HEK293T (cell line): ENCODE data around the gene CTXND1.

Source experiments
- CTCF ChIA-PET: fragments of 350-600 bp; formaldehyde crosslinking; extraction: SDS; loops from one replicate; lab custom pipeline; 2021; ENCODE audit warnings: antibody characterized with exemption, inconsistent platforms; lab: Yijun Ruan, JAX
- POLR2A ChIA-PET: fragments of 350-600 bp; formaldehyde crosslinking; extraction: SDS; loops from one replicate; lab custom pipeline; 2020; ENCODE audit warnings: antibody characterized with exemption, inconsistent platforms; lab: Yijun Ruan, JAX
- DNase-seq: peaks from one replicate; pipeline ENCODE4 v3.0.0; 2012; ENCODE audit warnings: mixed read lengths; ENCODE audit errors: extremely low spot score
- ARNT ChIP-seq: fragments of 450-650 bp; IDR thresholded peaks from 2 replicates; pipeline ENCODE4 v1.6.1; 2017; ENCODE audit warnings: mild to moderate bottlenecking
- BHLHE40 ChIP-seq: fragments of 450-650 bp; IDR thresholded peaks from 2 replicates; pipeline ENCODE4 v1.6.1; 2016; ENCODE audit warnings: mild to moderate bottlenecking, moderate library complexity, borderline replicate concordance
- CTBP1 ChIP-seq: fragments of 450-650 bp; IDR thresholded peaks from 2 replicates; pipeline ENCODE4 v1.6.1; 2016; ENCODE audit warnings: borderline replicate concordance
- ELF4 ChIP-seq: fragments of 450-650 bp; IDR thresholded peaks from 2 replicates; pipeline ENCODE4 v1.6.1; 2017; ENCODE audit warnings: antibody characterized with exemption
- FOXA1 ChIP-seq: fragments of 450-650 bp; IDR thresholded peaks from 2 replicates; pipeline ENCODE4 v1.6.1; 2016; ENCODE audit warnings: mild to moderate bottlenecking
- FOXK2 ChIP-seq: fragments of 450-650 bp; IDR thresholded peaks from 2 replicates; pipeline ENCODE4 v1.6.1; 2016; ENCODE audit warnings: mild to moderate bottlenecking
- FOXM1 ChIP-seq: fragments of 450-650 bp; IDR thresholded peaks from 2 replicates; pipeline ENCODE4 v1.6.1; 2017; ENCODE audit warnings: mild to moderate bottlenecking, borderline replicate concordance
- HDGF ChIP-seq: fragments of 450-650 bp; IDR thresholded peaks from 2 replicates; pipeline ENCODE4 v1.6.1; 2017; ENCODE audit warnings: antibody characterized with exemption, borderline replicate concordance
- L3MBTL2 ChIP-seq: fragments of 450-650 bp; conservative IDR thresholded peaks from 2 replicates; pipeline ENCODE4 v1.6.1; 2016; ENCODE audit warnings: mild to moderate bottlenecking
- LEF1 ChIP-seq: fragments of 450-650 bp; IDR thresholded peaks from 2 replicates; pipeline ENCODE4 v1.6.1; 2017; ENCODE audit warnings: mild to moderate bottlenecking, borderline replicate concordance
- NFRKB ChIP-seq: fragments of 450-650 bp; IDR thresholded peaks from 2 replicates; pipeline ENCODE4 v1.6.1; 2016; ENCODE audit warnings: mild to moderate bottlenecking, moderate library complexity
- SP1 ChIP-seq: fragments of 450-650 bp; IDR thresholded peaks from 2 replicates; pipeline ENCODE4 v1.6.1; 2017
- SUZ12 ChIP-seq: fragments of 450-650 bp; IDR thresholded peaks from 2 replicates; pipeline ENCODE4 v1.6.1; 2016; ENCODE audit warnings: mild to moderate bottlenecking
- TARDBP ChIP-seq: fragments of 450-650 bp; IDR thresholded peaks from 2 replicates; pipeline ENCODE4 v1.6.1; 2016
- ZNF384 ChIP-seq: fragments of 450-650 bp; IDR thresholded peaks from 2 replicates; pipeline ENCODE4 v1.6.1; 2016
- TF ChIP-seq, protein P1 (sequence below): fragments of 450-650 bp; IDR thresholded peaks from 2 replicates; pipeline ENCODE4 v1.6.1; 2016

Gene CTXND1

DNA sequence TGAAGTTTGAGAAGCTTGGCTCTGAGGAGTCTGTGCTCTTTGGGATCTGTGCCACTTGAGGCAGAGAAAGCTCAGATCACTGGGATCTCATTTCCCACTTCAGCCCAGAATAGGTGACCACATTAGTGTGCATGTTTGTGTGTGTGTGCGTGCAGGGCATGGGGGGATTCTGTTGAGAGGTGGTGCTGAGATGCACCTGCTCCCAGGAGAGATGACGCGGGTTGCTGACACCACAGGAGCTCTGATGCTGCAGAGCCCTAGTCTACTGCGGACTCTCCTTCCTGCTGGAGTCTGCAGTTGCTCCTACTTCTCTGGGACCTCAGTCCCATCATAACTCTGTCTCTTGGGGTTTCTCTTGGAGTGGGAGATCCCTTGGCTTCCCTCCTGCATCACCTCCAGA is 14.7 kb upstream of the CTXND1 start:
- CTCF ChIA-PET, result no interaction called here
- TF ChIP-seq HDGF (no peak), CTBP1 (no peak), FOXK2 (no peak), ARNT (no peak), TARDBP (no peak), SP1 (no peak), ELF4 (no peak), FOXM1 (no peak), ZNF384 (no peak), L3MBTL2 (no peak), FOXA1 (no peak), SUZ12 (no peak), LEF1 (no peak), NFRKB (no peak), BHLHE40 (no peak)
- TF ChIP-seq, protein P1, sequence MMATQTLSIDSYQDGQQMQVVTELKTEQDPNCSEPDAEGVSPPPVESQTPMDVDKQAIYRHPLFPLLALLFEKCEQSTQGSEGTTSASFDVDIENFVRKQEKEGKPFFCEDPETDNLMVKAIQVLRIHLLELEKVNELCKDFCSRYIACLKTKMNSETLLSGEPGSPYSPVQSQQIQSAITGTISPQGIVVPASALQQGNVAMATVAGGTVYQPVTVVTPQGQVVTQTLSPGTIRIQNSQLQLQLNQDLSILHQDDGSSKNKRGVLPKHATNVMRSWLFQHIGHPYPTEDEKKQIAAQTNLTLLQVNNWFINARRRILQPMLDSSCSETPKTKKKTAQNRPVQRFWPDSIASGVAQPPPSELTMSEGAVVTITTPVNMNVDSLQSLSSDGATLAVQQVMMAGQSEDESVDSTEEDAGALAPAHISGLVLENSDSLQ, result no peak
- POLR2A ChIA-PET, result no interaction called here
- DNase-seq, result no peak

DNA sequence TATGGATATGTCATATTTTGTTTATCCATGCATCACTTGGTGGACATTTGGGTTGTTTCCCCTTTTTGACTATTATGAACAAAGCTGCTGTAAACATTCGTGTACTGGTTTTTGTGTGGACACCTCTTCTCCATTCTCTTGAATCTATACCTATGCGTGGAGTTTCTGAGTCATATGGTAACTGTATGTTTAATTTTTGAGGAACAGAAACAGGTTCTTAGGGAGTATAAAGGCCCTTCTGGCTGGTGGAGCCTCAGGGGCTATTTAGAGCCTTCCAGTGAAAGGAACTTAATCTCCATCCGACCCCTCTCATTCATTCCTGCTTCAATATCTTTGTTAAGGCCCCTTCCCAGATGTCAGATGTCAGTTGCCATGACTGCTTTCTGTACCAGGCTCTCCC is 14.1 kb upstream of the CTXND1 start:
- no peak for DNase-seq
- no peak for TF ChIP-seq ELF4
- no peak for TF ChIP-seq SUZ12
- TF ChIP-seq NFRKB, result no peak
- no peak for TF ChIP-seq ARNT
- TF ChIP-seq BHLHE40, result no peak
- TF ChIP-seq HDGF, result no peak
- ChIA-PET CTCF (no interaction called here), POLR2A (no interaction called here)

DNA sequence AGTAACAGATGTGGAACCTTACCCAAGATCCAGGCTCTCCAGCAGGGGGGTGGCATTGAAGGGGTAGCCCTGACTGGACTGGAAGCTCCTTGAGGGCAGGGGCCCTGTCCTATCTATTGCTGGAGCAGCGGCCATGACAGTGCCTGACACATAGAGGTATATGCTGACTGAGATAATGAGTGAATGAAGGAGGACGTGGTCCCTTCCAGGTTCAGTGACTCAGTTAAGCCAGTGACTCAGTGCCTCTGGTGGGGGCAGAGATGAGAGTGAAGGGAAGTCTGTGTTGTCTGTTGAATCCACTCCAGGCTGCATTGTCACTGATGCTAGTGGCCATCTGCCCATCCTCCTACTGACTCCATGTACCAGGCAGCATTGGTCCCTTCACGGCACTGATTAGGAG is 13.0 kb upstream of the CTXND1 start:
- DNase-seq, result no peak
- CTCF ChIA-PET, result no interaction called here
- POLR2A ChIA-PET, result no interaction called here
- no peak for TF ChIP-seq ARNT
- no peak for TF ChIP-seq FOXA1

DNA sequence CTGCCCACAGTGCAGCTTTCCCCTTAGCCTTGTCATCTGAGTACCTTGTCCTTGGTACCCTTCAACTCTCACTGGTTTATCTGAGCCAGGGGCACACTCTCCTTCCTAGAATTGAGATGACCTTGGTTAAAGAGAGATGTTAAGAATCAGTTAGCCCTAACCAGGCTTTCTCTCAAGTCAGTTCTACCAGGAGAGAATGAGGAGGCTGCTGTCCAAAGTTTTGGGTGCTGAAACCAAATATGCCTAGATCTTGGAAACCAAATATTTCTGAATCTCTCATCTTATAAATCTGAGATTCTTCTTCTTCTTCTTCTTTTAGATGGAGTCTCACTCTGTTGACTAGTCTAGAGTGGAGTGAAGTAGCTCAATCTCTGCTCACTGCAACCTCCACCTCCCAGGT is 12.0 kb upstream of the CTXND1 start:
- no peak for DNase-seq
- no peak for TF ChIP-seq FOXK2
- TF ChIP-seq CTBP1, result no peak
- no peak for TF ChIP-seq LEF1
- no peak for TF ChIP-seq NFRKB
- TF ChIP-seq SUZ12, result no peak
- TF ChIP-seq L3MBTL2, result no peak
- TF ChIP-seq ELF4, result no peak
- no peak for TF ChIP-seq ARNT
- no peak for TF ChIP-seq FOXM1
- no peak for TF ChIP-seq TARDBP
- TF ChIP-seq, protein P1, result no peak
- TF ChIP-seq FOXA1, result no peak
- CTCF ChIA-PET, result no interaction called here
- POLR2A ChIA-PET, result no interaction called here

DNA sequence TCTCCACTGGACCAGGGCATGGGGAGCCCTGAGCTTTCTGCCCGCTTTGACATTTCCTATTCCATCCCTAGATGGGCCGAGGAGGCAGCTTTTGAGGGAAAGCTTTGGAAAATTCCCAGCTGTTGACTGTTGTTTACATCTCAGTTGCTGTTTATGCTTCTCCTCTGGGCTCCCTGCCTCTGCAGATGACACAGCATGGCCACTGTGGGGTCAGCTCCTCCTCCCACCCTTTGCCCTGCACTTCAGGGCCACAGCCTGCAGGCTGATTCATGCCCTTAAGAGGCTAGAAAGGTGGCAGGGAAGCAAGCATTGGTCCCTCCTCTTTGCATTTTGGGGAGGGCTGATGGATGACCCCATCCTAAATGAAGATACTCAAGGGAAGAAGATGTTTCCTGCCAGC is 8.5 kb upstream of the CTXND1 start:
- CTCF ChIA-PET, result interaction anchor here (0.7 kb wide), 1 partner anchor 48 kb away, joined by 3 read pairs; no protein-coding TSS in a partner anchor

DNA sequence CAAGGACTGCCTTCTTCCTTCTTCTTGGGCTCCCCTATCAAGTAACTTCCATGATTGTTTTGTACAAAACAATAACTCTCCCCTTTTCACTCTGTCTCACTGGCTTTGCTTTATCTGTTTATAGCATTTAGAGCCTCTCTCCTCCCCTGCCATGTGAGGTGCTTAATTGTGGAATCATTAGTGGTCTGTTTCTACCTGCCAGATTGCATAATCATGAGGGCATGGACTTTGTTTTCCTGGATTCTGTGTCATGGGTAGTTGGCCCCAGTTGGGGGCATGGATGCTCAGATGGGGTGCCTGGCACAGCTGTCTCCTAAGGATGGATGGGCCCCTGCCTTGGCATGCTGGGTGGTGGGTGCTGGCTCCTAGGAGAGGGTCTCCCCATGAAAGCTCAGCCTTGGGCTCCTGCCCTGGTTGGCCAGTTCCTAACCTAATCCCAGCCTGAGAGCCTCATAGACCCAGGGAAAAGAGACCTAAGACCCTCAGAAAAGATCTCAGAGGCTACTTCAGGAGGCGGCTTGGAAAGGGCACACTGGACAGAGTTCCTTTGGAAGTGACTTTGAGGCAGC is 8.0 kb upstream of the CTXND1 start:
- TF ChIP-seq SUZ12 (no peak), NFRKB (no peak), BHLHE40 (no peak), ZNF384 (no peak), L3MBTL2 (no peak), ELF4 (no peak), FOXM1 (no peak), LEF1 (no peak), FOXA1 (no peak), SP1 (no peak), HDGF (no peak), CTBP1 (no peak), ARNT (no peak), FOXK2 (no peak), TARDBP (no peak)
- TF ChIP-seq, protein P1, result no peak
- DNase-seq, result no peak
- ChIA-PET POLR2A (no interaction called here), CTCF (interaction anchor here (0.7 kb wide), 1 partner anchor 49 kb away, joined by 3 read pairs; no protein-coding TSS in a partner anchor)

More for the DNA sequence above, 8.5 kb upstream of the CTXND1 start:
- no peak for TF ChIP-seq FOXM1
- TF ChIP-seq ELF4, result no peak
- no peak for TF ChIP-seq NFRKB
- DNase-seq, result no peak
- POLR2A ChIA-PET, result no interaction called here

DNA sequence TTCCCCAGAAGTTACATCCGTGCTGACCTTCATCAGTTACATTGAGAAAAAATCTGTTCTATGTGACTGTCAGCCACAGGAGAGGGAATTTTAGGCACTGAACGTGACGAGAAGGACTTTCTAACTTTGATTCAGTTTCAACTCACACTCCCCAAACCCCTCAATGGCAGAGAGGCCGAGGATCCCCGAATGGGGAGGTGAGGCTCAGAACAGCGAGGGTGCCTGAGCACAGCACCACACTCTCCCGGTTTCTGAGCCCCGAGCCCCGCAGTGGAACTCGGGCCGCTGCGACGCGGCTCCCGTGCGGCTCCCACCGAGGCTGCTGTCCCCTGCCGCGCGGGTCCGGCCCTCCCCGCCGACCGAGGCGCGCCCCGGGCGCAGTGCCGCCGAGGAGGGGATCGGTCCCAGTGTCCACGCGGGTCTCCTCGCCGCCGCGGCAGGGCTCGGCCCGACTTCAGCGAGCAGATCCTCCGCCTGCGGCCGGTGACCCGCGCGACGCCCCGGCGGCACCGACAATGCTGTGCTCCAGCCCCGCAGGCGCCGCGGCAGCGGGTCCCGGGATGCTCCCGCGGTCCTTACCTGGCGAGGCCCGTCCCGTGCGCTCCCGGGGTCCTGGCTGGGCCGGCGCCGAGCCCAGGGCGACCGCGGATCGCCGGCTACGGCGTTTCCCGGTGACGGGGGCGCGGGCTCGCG is 439 bp downstream of the CTXND1 start:
- CTCF ChIA-PET, result no interaction called here
- peak; percentile 48 for DNase-seq
- no peak for TF ChIP-seq SP1
- no peak for TF ChIP-seq TARDBP
- no peak for TF ChIP-seq BHLHE40
- POLR2A ChIA-PET, result no interaction called here
